SU-DHL-6 (cell line): ENCODE measurements around the gene RPIA.

Source experiments
- CTCF ChIP-seq: fragments of 200-600 bp; sonication (generic); IDR thresholded peaks from one replicate; pipeline ENCODE4 v1.5.1; 2017; ENCODE audit warnings: antibody characterized with exemption, mild to moderate bottlenecking, low read length, moderate library complexity; ENCODE audit not compliant: insufficient read depth, poor library complexity, severe bottlenecking
- EZH2phosphoT487 ChIP-seq: fragments of 200-600 bp; sonication (generic), shearing (Covaris generic); conservative IDR thresholded peaks from 2 replicates; pipeline ENCODE4 v1.6.1; 2018; ENCODE audit warnings: mild to moderate bottlenecking, antibody characterized with exemption, low read length, moderate library complexity, mixed read lengths

GRCh38 chr2:88707003-88707402 is 15.5 kb downstream of the RPIA start:
- TF ChIP-seq CTCF: no peak
- TF ChIP-seq EZH2phosphoT487: no peak
